ENCODE measurements around the gene TANGO2. TPM values are rescaled to one million over a fixed set of nuclear protein-coding genes. Genes with fewer than 3 reads are reported as not detected.

TANGO2 gene, protein sequence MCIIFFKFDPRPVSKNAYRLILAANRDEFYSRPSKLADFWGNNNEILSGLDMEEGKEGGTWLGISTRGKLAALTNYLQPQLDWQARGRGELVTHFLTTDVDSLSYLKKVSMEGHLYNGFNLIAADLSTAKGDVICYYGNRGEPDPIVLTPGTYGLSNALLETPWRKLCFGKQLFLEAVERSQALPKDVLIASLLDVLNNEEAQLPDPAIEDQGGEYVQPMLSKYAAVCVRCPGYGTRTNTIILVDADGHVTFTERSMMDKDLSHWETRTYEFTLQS
- total RNA-seq (13.6 TPM), polyA plus RNA-seq (25.5 TPM)

DNA sequence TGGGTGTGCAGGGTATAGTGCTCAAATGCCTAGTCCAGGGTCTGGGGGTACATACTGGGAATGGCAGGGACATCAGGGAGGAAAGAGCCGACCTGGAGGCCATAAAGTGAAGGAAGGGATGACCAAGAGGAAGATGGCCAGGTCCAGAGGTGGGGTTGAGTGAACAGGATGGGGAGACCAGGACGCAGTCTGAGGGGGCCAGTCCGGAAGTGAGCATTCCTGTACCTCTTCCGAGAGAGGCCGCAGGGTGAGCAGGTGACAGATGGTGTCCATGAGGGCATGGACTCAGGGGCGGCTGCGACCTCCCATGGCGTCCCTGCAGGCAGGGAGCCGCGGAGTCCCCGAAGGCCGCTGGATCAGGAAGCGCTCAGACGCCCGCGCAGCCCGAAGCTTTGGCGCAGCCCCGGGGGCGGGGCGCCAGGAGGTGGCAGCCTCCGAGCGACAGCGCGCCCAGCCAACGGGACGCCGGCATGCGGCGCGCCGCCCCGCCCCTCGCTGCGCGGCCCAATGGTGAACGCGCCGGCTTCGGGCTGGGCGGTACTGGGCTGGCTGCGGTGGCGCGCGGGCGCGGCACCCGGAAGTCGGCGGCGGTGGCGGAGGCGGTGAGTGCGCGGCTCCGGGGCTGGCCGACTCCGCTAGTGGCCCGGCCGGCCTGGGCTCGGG lies at the start of gene TANGO2:
Gene TANGO2 (plus strand): TSS at position 578 of the 663 bp plus-strand sequence. CDS start 15,689 bp downstream, outside the sequence.
- Histone ChIP-seq H3K4me1 (ENCODE audit: insufficient read depth) (no peaks in the 10 kb centered on the region), H3K27ac (ENCODE audit: low read depth) (peak within 1 kb of the TSS; percentile 52), H3K36me3 (ENCODE audit: insufficient read depth) (no peaks in the 10 kb centered on the region), H3K4me3 (ENCODE audit: low read depth, low read length) (peak within 1 kb of the TSS; percentile 81)
- WGBS = under 1% methylated on average over 61 of the region's 61 CpGs
- peak; percentile 35 for DNase-seq (ENCODE audit: extremely low spot score)

DNA sequence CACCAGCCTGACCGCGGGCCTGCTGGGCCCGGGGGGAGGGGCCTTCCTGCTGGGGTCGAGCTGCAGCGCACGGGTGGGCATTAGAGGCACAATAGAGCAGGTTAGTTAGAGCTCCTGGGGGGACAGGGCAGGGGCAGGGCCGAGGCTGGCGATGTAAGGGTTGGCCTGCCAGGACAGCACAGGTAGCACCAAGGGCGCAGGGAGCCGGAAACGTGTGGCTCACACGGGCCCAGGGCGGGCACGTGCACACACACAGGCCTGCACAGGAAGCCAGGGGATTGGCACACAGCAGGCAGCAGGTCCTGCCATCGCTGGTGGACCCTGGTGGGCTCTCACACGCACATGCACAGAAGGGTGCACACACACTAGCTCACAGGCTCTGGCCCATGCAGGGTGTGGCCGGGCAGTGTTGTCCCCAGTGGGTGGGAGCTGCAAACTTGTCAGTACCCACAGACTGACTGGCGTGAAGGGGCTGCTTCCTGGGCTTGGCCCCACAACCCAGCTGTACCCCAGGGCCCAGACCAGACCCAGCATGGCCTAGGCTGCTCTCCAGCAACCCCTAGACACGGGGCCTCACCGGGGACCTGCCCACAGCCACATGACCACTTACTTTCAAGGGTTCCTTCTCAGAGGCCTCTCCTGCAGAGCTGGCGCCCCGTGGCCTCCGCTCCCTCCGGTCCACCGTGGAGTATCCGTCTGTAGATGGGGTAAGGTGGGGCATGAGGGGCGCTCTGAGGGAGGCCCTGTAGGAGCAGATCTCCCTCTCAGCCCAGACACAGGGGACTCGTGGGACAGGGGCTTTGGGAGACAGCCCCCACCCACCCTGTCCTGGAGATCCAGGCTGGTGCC lies 49.4 kb upstream of the TANGO2 start:
- Histone ChIP-seq H3K36me3 (ENCODE audit: insufficient read depth) (peaks cover 4% of the 10 kb centered on the region), H3K4me1 (ENCODE audit: insufficient read depth) (no peaks in the 10 kb centered on the region), H3K4me3 (ENCODE audit: low read depth, low read length) (no peak overlapping the region), H3K27ac (ENCODE audit: low read depth) (no peak overlapping the region)
- 72% methylated on average over 28 of the region's 28 CpGs for WGBS
- no peak for DNase-seq (ENCODE audit: extremely low spot score)

- no peak overlapping the region for H3K4me3 ChIP-seq (ENCODE audit: low read depth, low read length)
- 91% methylated on average over 9 of the region's 9 CpGs for WGBS
- H3K4me1 ChIP-seq (ENCODE audit: insufficient read depth) = no peaks in the 10 kb centered on the region
- H3K27ac ChIP-seq (ENCODE audit: low read depth) = no peak overlapping the region
- H3K36me3 ChIP-seq (ENCODE audit: insufficient read depth) = peaks cover 4% of the 10 kb centered on the region
- DNase-seq (ENCODE audit: extremely low spot score) = no peak
These were observed 48.7 kb upstream of the TANGO2 start for GRCh38 chr22:19972251-19972650.

DNA sequence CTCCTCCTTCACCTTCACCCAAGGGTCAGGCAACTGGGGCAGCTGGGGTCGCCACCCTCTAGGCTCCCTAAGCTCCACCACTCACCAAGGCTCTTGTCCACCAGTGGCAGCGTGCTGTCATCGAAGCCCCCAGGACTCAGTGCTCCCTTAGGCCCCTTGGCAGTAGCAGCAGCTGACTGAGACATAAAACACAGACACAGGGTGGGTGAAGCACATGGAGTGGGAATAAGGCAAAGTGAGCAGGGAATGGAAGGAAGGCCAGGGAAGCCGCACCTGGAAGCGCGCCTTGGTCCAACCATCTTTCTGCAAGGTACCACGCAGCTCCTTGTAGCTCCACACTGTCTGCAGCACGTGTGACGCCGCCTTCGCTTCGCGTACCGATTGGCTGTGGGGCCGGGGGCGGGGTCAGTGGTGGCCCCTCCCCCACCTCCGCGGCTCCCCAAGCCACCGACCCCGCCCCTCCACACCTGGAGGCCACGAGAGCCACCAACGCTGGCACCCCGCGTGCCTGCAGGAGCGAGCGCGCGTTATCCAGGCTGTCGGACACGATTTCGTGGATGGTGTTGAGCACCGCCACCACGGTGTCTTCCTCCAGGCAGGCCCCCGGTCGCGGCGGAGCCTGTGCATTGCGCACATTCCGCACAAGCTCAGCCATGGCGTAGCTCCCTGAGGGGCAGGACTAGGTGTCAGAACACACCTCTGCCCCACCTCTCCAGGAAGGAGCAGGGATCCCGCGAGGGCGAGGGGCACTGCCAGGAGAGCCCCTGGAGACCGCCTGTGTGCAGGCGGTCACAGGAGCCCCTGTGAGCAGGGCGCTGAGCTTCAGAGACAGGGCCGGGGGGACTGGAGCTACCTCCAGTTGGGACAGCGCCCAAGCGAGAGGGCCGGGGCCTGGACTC lies 48.0 kb upstream of the TANGO2 start:
- DNase-seq (ENCODE audit: extremely low spot score) = no peak
- 92% methylated on average over 50 of the region's 50 CpGs for WGBS
- no peaks in the 10 kb centered on the region for H3K4me1 ChIP-seq (ENCODE audit: insufficient read depth)
- H3K4me3 ChIP-seq (ENCODE audit: low read depth, low read length) = no peak overlapping the region
- H3K36me3 ChIP-seq (ENCODE audit: insufficient read depth) = peaks cover 4% of the 10 kb centered on the region
- H3K27ac ChIP-seq (ENCODE audit: low read depth) = no peak overlapping the region

DNA sequence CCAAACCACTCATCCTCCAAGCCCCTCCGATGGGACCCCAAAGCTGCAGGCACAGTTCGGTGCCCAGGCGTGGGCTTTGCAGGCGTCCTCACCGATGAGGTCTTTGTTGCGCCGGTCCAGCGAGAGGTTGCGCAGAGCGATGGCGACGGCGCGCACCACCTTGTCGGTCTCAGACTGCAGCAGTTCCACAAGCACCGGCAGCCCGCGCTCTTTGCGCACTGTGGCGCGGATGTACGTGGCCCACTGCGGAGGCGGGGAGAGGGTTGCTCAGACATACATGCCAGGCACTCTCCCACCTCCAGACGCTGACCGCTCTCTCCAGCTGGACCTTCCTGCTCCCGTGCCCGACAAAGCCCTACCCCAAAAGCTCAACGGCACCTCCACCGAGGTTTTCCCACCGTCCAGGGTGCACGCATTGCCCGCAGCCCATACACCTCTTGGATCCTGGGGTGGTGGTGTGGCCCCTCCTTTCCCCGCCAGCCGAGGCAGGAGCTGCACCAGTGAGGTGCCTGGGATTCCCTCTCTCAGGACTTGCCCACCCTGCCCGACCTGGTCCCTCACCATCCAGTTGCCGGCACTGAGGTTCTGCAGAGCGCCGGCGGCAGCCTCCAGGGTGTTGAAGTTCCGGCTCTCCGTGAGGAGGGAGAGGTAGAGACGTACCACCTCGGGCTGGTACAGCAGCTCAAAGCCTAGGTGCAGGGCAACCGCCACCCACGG lies 47.2 kb upstream of the TANGO2 start:
- Histone ChIP-seq H3K27ac (ENCODE audit: low read depth) (no peak overlapping the region), H3K4me1 (ENCODE audit: insufficient read depth) (no peaks in the 10 kb centered on the region), H3K4me3 (ENCODE audit: low read depth, low read length) (no peak overlapping the region), H3K36me3 (ENCODE audit: insufficient read depth) (no peaks in the 10 kb centered on the region)
- WGBS = 95% methylated on average over 46 of the region's 46 CpGs
- DNase-seq (ENCODE audit: extremely low spot score) = no peak

DNA sequence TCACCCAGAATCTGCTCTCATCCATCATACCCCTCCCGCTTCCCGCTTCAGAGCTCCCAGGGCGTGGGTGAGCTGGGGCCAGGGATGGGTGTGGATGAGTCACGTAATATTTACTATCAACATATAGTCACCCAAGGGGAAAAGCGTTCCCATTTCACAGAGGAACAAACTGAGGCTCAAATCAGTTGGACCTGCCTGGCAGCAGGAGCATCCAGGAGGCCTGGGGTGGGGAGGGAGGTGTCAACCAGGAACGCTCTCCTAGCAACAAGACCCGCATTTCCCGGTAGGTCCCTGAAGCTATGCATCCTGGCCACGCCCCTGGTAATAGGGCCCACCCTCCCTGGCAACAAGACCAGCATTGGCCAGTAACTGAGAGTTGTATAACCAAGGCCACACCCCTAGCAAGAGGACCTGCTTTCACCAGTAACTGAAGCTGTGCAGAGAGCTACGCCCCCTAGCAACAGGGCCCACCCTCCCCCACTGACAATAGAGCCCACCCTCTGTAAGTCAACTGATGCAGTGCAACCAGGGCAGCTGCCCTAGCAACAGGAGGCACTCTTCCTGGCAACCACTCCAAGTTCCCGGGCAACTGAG lies 46.5 kb upstream of the TANGO2 start:
- Histone ChIP-seq H3K27ac (ENCODE audit: low read depth) (no peak overlapping the region), H3K4me1 (ENCODE audit: insufficient read depth) (no peaks in the 10 kb centered on the region), H3K4me3 (ENCODE audit: low read depth, low read length) (no peak overlapping the region), H3K36me3 (ENCODE audit: insufficient read depth) (no peaks in the 10 kb centered on the region)
- WGBS = 57% methylated on average over 11 of the region's 11 CpGs
- DNase-seq (ENCODE audit: extremely low spot score) = no peak

- H3K27ac ChIP-seq (ENCODE audit: low read depth) = no peak overlapping the region
- H3K36me3 ChIP-seq (ENCODE audit: insufficient read depth) = no peaks in the 10 kb centered on the region
- no peak for DNase-seq (ENCODE audit: extremely low spot score)
- no peak overlapping the region for H3K4me3 ChIP-seq (ENCODE audit: low read depth, low read length)
- 78% methylated on average over 13 of the region's 13 CpGs for WGBS
- no peaks in the 10 kb centered on the region for H3K4me1 ChIP-seq (ENCODE audit: insufficient read depth)
These were observed 45.8 kb upstream of the TANGO2 start for GRCh38 chr22:19974935-19975706.

DNA sequence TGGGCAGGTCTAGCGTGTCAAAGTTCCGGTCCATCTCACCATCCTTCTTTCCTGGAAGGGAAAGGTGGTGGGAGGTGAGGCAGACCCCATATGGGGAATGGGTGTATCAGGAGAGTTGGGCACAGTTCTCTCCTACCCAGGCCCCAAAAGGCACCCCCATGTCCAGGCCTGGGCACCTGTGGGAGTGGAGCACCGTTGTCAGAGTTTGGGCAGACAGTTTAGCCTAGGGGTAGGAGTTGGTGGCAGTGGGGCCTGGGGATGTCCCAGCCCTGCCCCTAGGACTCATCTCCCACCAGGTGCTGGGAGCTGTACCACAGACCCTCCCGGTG lies 45.2 kb upstream of the TANGO2 start:
- Histone ChIP-seq H3K27ac (ENCODE audit: low read depth) (no peak overlapping the region), H3K36me3 (ENCODE audit: insufficient read depth) (no peaks in the 10 kb centered on the region), H3K4me3 (ENCODE audit: low read depth, low read length) (no peak overlapping the region), H3K4me1 (ENCODE audit: insufficient read depth) (no peaks in the 10 kb centered on the region)
- no peak for DNase-seq (ENCODE audit: extremely low spot score)
- WGBS = 89% methylated on average over 4 of the region's 4 CpGs

DNA sequence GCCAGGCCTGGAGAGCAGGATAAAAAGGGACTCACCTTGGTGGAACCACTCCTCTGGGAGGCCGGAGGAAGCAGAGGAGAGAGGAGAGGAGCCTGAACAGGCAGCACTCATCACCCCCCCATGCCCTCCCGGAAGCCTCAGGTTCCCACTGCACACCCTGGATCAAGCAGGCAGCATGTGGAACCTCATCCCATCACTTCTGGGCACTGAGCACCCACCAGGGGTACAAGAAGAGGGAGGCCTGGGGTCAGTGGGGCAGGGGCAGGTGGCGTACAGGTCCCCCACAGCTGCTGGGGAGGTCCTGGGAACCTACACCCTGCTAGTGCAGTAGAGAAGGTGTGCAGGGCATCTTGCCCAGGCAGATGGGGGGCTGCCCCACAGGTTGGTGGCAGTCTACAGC lies 44.2 kb upstream of the TANGO2 start:
- Histone ChIP-seq H3K27ac (ENCODE audit: low read depth) (no peak overlapping the region), H3K4me3 (ENCODE audit: low read depth, low read length) (no peak overlapping the region), H3K4me1 (ENCODE audit: insufficient read depth) (no peaks in the 10 kb centered on the region), H3K36me3 (ENCODE audit: insufficient read depth) (no peaks in the 10 kb centered on the region)
- no peak for DNase-seq (ENCODE audit: extremely low spot score)
- WGBS = 94% methylated on average over 3 of the region's 3 CpGs

DNA sequence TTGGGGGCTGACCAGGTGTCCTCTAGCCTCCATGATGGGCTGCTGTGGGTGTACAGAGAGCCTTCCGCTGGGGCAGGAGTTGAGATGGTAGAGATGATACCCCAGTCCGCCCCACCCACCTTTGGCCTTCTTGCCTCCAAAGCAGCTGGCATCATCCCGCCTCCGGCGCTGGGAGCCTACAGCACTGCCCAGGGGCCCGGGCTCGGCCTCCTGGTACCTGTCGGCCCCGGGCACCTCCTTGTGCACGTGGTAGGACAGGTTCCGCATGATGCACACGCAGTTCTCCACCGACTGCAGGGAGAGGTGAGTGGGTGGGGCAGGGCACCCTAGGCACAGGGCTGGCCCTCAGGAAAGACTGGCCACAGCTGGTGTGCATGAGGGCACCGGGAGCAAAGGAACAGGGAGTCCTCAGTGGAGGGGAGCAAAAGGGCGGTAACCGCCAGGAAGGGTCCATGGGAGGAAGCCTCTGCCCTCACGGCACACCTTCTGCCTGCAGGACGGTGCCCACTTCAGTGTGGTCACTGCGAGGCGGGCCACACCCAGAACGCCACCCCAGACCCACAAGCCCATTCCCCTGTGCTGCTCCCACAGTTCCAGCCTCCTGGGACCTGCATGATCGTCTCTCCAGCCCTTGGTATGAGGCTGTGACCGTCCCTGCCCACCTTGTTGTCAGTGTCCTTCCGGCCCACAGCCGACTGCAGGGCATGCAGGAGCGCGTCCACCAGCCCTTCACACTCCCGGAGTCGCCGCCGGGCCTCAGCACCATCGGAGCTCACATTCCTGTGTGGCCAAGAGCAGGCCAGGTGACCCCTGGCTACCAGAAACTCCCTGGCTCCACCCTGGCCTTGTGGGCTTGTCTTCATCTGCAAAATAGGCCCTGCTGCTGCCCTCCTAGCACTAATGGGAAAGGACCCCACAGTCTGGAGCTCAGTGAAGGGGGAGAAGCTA lies 43.3 kb upstream of the TANGO2 start:
- Histone ChIP-seq H3K4me1 (ENCODE audit: insufficient read depth) (no peaks in the 10 kb centered on the region), H3K36me3 (ENCODE audit: insufficient read depth) (no peaks in the 10 kb centered on the region)
- 90% methylated on average over 32 of the region's 32 CpGs for WGBS

GRCh38 chr22:19978748-19979147 lies 42.2 kb upstream of the TANGO2 start:
- no peaks in the 10 kb centered on the region for H3K4me1 ChIP-seq (ENCODE audit: insufficient read depth)
- H3K36me3 ChIP-seq (ENCODE audit: insufficient read depth) = no peaks in the 10 kb centered on the region
- WGBS = 95% methylated on average over 17 of the region's 17 CpGs
- no peak overlapping the region for H3K4me3 ChIP-seq (ENCODE audit: low read depth, low read length)
- no peak overlapping the region for H3K27ac ChIP-seq (ENCODE audit: low read depth)
- DNase-seq (ENCODE audit: extremely low spot score) = no peak

More for the DNA sequence above, 43.3 kb upstream of the TANGO2 start:
- Histone ChIP-seq H3K4me3 (ENCODE audit: low read depth, low read length) (no peak overlapping the region), H3K27ac (ENCODE audit: low read depth) (no peak overlapping the region)
- DNase-seq (ENCODE audit: extremely low spot score) = no peak
